NCI-H146 treated with DMSO at 0.1 percent for 48 hours (cell line): ENCODE measurements around the gene CDC42EP2.

Experiments used
- DNase-seq: peaks from one replicate; lab custom pipeline; 2025; ENCODE audit not compliant: unreplicated experiment; lab: John Stamatoyannopoulos, UW

Gene CDC42EP2

GRCh38 chr11:65355013-65355775 lies 40.5 kb downstream of the CDC42EP2 start:
- peak; percentile 80 for DNase-seq

DNA sequence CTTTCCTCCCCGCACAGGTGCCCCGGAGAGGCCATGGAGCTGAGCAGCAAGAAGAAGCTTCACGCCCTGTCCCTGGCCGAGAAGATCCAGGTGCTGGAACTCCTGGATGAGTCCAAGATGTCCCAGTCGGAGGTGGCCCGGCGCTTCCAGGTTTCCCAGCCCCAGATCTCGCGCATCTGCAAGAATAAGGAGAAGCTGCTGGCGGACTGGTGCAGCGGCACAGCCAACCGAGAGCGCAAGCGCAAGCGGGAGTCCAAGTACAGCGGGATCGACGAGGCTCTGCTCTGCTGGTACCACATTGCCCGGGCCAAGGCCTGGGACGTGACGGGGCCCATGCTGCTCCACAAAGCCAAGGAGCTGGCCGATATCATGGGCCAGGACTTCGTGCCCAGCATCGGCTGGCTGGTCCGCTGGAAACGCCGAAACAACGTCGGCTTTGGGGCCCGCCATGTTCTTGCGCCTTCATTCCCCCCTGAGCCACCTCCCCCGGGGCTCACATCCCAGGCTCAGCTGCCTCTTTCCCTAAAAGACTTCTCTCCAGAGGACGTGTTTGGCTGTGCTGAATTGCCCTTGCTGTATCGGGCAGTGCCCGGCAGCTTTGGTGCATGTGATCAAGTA lies 41.2 kb downstream of the CDC42EP2 start:
- no peak for DNase-seq

GRCh38 chr11:65356394-65356972 lies 41.8 kb downstream of the CDC42EP2 start:
- no peak for DNase-seq

GRCh38 chr11:65357856-65358356 lies 43.2 kb downstream of the CDC42EP2 start:
- DNase-seq = no peak

DNA sequence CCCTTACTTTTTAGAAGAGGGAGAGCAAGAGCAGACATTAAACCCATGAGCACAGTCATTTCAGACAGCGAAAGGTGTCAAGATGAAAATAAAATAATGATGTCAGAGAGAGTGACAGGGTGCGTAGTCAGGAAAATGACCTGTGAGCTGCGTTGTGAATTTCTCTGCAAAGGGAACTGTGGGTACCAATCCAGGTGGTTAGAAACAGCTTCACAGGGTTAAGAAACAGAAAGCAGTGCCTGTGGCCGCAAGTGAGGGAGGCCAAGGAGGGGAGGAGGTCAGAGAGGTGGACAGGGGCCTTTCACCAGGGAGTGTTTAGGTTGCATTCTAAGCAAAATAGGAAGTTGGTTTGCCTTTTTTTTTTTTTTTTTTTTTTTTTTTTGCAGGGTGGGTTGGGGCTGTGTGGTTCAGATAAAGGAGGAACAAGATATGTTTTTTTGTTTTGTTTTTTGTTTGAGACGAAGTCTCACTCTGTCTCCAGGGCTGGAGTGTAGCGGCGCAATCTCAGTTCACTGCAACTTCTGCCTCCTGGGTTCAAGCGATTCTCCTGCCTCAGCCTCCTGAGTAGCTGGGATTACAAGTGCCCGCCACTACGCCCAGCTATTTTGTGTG lies 47.8 kb downstream of the CDC42EP2 start:
- no peak for DNase-seq

DNA sequence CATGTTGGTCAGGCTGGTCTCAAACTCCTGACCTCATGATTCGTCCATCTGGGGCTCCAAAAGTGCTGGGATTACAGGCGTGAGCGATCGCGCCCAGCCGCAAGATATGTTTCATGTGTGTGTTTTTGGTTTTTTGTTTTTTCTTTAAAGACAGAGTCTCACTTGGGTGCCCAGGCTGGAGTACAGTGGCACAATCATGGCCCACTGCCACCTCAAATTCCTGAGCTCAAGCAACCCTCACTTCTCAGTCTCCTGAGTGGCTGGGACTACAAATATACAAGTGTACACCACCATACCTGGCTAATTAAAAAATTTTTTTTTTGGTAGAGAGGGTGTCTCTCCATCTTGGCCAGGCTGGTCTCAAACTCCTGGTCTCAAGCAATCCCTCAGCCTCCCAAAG lies 48.3 kb downstream of the CDC42EP2 start:
- no peak for DNase-seq

DNA sequence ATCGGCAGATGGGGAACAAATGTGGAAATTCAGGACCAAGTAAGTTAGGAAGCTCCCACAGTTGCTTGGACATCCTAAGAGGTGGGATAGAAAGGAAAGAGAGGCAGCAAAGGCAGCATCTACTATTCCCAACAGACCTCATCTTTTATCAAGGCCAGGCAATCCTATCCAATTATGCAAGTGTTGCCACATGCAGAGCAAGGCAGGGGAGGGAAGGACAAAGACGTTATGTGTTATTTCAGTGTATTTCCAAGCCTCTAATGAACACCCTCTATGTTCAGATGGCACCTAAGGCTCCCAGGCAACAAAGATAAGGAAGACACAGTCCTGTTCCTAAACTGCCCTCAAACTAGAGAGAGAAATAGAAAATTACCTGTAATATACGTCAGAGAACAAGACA lies 49.1 kb downstream of the CDC42EP2 start:
- DNase-seq = no peak

- peak; percentile 78 for DNase-seq
These were observed 51.7 kb downstream of the CDC42EP2 start for GRCh38 chr11:65366340-65366773.

GRCh38 chr11:65370659-65371049 lies 56.0 kb downstream of the CDC42EP2 start:
- DNase-seq = no peak
